ENCODE data around the gene PSMA6. TPM values are rescaled to one million over a fixed set of nuclear protein-coding genes. Genes with fewer than 3 reads are reported as not detected.

The PSMA6 gene
- total and polyA plus RNA-seq, 2 of the 13 experiments (the other 11 are each of a cell fraction or from before 2014, with no cell fraction given): 525 to 1,109 TPM

- TF ChIP-seq DZIP1 (CRISPR knock-in tag; IDR thresholded peaks at IDR 0.05): peak; percentile 47
- TF ChIP-seq, protein P1, sequence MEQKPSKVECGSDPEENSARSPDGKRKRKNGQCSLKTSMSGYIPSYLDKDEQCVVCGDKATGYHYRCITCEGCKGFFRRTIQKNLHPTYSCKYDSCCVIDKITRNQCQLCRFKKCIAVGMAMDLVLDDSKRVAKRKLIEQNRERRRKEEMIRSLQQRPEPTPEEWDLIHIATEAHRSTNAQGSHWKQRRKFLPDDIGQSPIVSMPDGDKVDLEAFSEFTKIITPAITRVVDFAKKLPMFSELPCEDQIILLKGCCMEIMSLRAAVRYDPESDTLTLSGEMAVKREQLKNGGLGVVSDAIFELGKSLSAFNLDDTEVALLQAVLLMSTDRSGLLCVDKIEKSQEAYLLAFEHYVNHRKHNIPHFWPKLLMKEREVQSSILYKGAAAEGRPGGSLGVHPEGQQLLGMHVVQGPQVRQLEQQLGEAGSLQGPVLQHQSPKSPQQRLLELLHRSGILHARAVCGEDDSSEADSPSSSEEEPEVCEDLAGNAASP (CRISPR knock-in tag; IDR thresholded peaks at IDR 0.05; ENCODE audit: borderline replicate concordance): no peak
- TF ChIP-seq YEATS4 (CRISPR knock-in tag; IDR thresholded peaks at IDR 0.05; ENCODE audit: borderline replicate concordance): no peak
- TF ChIP-seq FOSL2 (CRISPR knock-in tag; IDR thresholded peaks at IDR 0.05): no peak
- TF ChIP-seq AKNA (CRISPR knock-in tag; IDR thresholded peaks at IDR 0.05; ENCODE audit: borderline replicate concordance): no peak
- 0 out of 2 replicates have a peak, but pooled peaks have one; percentile 75 for TF ChIP-seq ZNF431 (CRISPR knock-in tag; IDR thresholded peaks at IDR 0.05; ENCODE audit: borderline replicate concordance, low read depth)
- TF ChIP-seq MZF1 (CRISPR knock-in tag; IDR thresholded peaks at IDR 0.05; ENCODE audit: borderline replicate concordance): no peak
- TF ChIP-seq MBNL3 (CRISPR knock-in tag; conservative IDR thresholded peaks at IDR 0.05): no peak
- no peak for TF ChIP-seq ARNTL (CRISPR knock-in tag; IDR thresholded peaks at IDR 0.05)
- no peak for TF ChIP-seq YY1 (IDR thresholded peaks at IDR 0.05; ENCODE audit: insufficient read depth, insufficient replicate concordance, low read depth, low read length)
These were observed 54.6 kb downstream of the PSMA6 start (continued) for GRCh38 chr14:35346738-35347322.
